Measurements from ENCODE around the gene MKRN2. TPM values are rescaled to one million over a fixed set of nuclear protein-coding genes. Genes with fewer than 3 reads are reported as not detected.

MKRN2 gene
- total RNA-seq, 1 experiment from 2014 or later: 18.2 TPM

- Mint-ChIP-seq H3K4me3 (no peak overlapping the region), H3K9me3 (no peaks in the 10 kb centered on the region), H3K36me3 (peaks cover 27% of the 10 kb centered on the region), H3K4me1 (no peaks in the 10 kb centered on the region), H3K27me3 (ENCODE audit: low read depth) (no peaks in the 10 kb centered on the region), H3K27ac (no peak overlapping the region)
- no peak for TF ChIP-seq ATF3 (CRISPR knock-in tag; conservative IDR thresholded peaks at IDR 0.05)
- TF ChIP-seq ATF6 (CRISPR knock-in tag; IDR thresholded peaks at IDR 0.05): no peak
- TF ChIP-seq HMGA2 (CRISPR knock-in tag; IDR thresholded peaks at IDR 0.05): no peak
- TF ChIP-seq ATF1 (CRISPR knock-in tag; IDR thresholded peaks at IDR 0.05): no peak
- no peak for TF ChIP-seq ATF2 (CRISPR knock-in tag; IDR thresholded peaks at IDR 0.05; ENCODE audit: borderline replicate concordance, low read depth)
- no peak for TF ChIP-seq ZNF281 (CRISPR knock-in tag; IDR thresholded peaks at IDR 0.05)
- TF ChIP-seq AFF4 (CRISPR knock-in tag; IDR thresholded peaks at IDR 0.05; ENCODE audit: borderline replicate concordance): no peak
- TF ChIP-seq CREB1 (CRISPR knock-in tag; IDR thresholded peaks at IDR 0.05): no peak
- no peak for TF ChIP-seq TCF7 (CRISPR knock-in tag; IDR thresholded peaks at IDR 0.05; ENCODE audit: low read depth)
- TF ChIP-seq AR (CRISPR knock-in tag; IDR thresholded peaks at IDR 0.05): no peak
- TF ChIP-seq ESRRA (CRISPR knock-in tag; IDR thresholded peaks at IDR 0.05; ENCODE audit: borderline replicate concordance): no peak
- TF ChIP-seq ZNF423 (CRISPR knock-in tag; IDR thresholded peaks at IDR 0.05): no peak
- no peak for TF ChIP-seq ERG (CRISPR knock-in tag; IDR thresholded peaks at IDR 0.05)
- no peak for TF ChIP-seq GRHL2 (CRISPR knock-in tag; IDR thresholded peaks at IDR 0.05; ENCODE audit: insufficient replicate concordance, severe bottlenecking)
- TF ChIP-seq CTCF (IDR thresholded peaks at IDR 0.05): no peak
- TF ChIP-seq USF2 (CRISPR knock-in tag; IDR thresholded peaks at IDR 0.05): no peak
- TF ChIP-seq ZBTB21 (CRISPR knock-in tag; IDR thresholded peaks at IDR 0.05; ENCODE audit: borderline replicate concordance): no peak
- no peak for TF ChIP-seq NFYB (CRISPR knock-in tag; conservative IDR thresholded peaks at IDR 0.05; ENCODE audit: low read depth)
- no peak for TF ChIP-seq NR1H2 (CRISPR knock-in tag; IDR thresholded peaks at IDR 0.05)
- TF ChIP-seq TEAD4 (CRISPR knock-in tag; IDR thresholded peaks at IDR 0.05): no peak
- DNase-seq (ENCODE audit: low spot score): no peak
- ChIA-PET CTCF (interaction anchor here (0.7 kb wide), 1 partner anchor 12 kb away, joined by 3 read pairs; no protein-coding TSS in a partner anchor), POLR2A (no interaction called here)
- ATAC-seq: no peak
These were observed 48.6 kb upstream of the MKRN2 start for GRCh38 chr3:12508291-12508700.

Data from WTC11 (cell line).